Suprapubic skin (tissue), 4 donors: ENCODE measurements around the gene EED. TPM values are rescaled to one million over a fixed set of nuclear protein-coding genes. Genes with fewer than 3 reads are reported as not detected.
A peak's percentile ranks its signal among the peaks of the same experiment; 100 is the strongest.
"Not testable (repeated sequence)": the region's sequence is repeated elsewhere in the genome, so short reads cannot be mapped to it uniquely, and the experiment has no call there.

Experiments used
- DNase-seq, 2 donors: peaks; one replicate each; pipeline ENCODE4 v3.0.0-alpha.2; 2019; ENCODE audit warnings: low spot score in 2 of 2
- H3K27ac ChIP-seq: fragments of 200-600 bp; sonication (generic); one replicate; pipeline ENCODE4 v1.5.1; 2019
- H3K27me3 ChIP-seq: fragments of 200-600 bp; sonication (generic); one replicate; pipeline ENCODE4 v1.5.1; 2019
- H3K36me3 ChIP-seq: fragments of 200-600 bp; sonication (generic); one replicate; pipeline ENCODE4 v1.5.1; 2019
- H3K4me1 ChIP-seq: fragments of 200-600 bp; sonication (generic); one replicate; pipeline ENCODE4 v1.5.1; 2019
- H3K4me3 ChIP-seq: fragments of 200-600 bp; sonication (generic); one replicate; pipeline ENCODE4 v1.5.1; 2019; ENCODE audit warnings: mild to moderate bottlenecking
- H3K9me3 ChIP-seq: fragments of 200-600 bp; sonication (generic); one replicate; pipeline ENCODE4 v1.5.1; 2019
- EP300 ChIP-seq: sonication (generic); formaldehyde crosslinking; IDR thresholded peaks from one replicate; pipeline ENCODE4 v1.6.1; 2017; ENCODE audit warnings: antibody characterized with exemption
- POLR2A ChIP-seq, 2 donors: fragments of 450-650 bp; IDR thresholded peaks; one replicate each; pipeline ENCODE4 v1.6.1; 2017; ENCODE audit warnings: antibody characterized with exemption in 2 of 2, mild to moderate bottlenecking in 2 of 2, moderate library complexity in 2 of 2
- POLR2AphosphoS5 ChIP-seq, 3 donors: sonication (generic); formaldehyde crosslinking; IDR thresholded peaks; one replicate each; pipeline ENCODE4 v1.6.1; 2017; ENCODE audit warnings: antibody characterized with exemption in 3 of 3
- WGBS: methylation state at CpG from one replicate; pipeline ENCODE4 v1.1.5; 2018; 5-methylcytosine and 5-hydroxymethylcytosine counted together
- total RNA-seq, 4 donors: library from RNA; depleted of rRNA; stranded (reverse); fragments of >200 nt; gene quantifications; one replicate each; pipeline ENCODE4 v1.1.0, GENCODE V29; 2016
- TF ChIP-seq, protein P1 (sequence below), 2 donors: fragments of 200-600 bp in 1 of 2; fragments of 450-650 bp in 1 of 2; sonication (generic) in 1 of 2; IDR thresholded peaks; one replicate each; pipeline ENCODE4 v1.5.1; 2016 to 2019; ENCODE audit warnings: antibody characterized with exemption in 2 of 2, mild to moderate bottlenecking in 1 of 2, moderate library complexity in 1 of 2

The EED gene
- total RNA-seq, 4 donors from 2014 or later: 11.9 to 39.3 (median 15.1) TPM

DNA sequence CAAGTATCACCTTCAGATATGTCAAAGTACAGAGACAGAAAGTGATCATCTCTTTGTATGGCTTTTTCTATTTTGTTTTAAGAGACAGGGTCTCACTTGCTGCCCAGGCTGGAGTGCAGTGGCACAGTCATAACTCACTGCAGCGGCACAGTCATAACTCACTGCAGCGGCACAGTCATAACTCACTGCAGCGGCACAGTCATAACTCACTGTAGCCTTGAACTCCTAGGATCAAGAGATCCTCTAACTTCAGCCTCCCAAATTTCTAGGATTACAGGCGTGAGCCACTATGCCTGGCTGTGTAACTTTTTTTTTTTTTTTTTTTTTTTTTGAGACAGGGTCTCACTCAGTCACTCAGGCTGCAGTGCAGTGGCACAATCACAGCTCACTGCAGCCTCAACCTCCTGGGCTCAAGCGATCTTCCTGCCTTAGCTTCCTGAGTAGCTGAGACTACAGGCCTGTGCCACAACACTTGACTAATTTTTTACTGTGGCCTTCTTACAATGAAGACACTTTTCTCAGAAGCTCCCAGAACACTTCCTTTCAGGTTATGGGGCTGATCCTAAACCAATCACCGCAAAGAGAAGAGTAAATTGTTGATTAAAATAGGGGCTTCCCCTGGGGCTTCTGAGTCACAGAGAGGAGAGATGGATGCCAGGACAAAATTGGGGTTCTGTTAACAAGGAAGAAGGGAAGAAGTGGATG is 48.5 kb downstream of the EED start:
- Histone ChIP-seq H3K9me3 (no peaks in the 10 kb centered on the region), H3K36me3 (no peaks in the 10 kb centered on the region), H3K4me3 (no peak overlapping the region), H3K4me1 (no peaks in the 10 kb centered on the region), H3K27ac (no peak overlapping the region), H3K27me3 (no peaks in the 10 kb centered on the region)
- whole genome bisulfite sequencing: 89% methylated on average over 6 of the region's 6 CpGs
- no peak for DNase-seq
- TF ChIP-seq, protein P1, sequence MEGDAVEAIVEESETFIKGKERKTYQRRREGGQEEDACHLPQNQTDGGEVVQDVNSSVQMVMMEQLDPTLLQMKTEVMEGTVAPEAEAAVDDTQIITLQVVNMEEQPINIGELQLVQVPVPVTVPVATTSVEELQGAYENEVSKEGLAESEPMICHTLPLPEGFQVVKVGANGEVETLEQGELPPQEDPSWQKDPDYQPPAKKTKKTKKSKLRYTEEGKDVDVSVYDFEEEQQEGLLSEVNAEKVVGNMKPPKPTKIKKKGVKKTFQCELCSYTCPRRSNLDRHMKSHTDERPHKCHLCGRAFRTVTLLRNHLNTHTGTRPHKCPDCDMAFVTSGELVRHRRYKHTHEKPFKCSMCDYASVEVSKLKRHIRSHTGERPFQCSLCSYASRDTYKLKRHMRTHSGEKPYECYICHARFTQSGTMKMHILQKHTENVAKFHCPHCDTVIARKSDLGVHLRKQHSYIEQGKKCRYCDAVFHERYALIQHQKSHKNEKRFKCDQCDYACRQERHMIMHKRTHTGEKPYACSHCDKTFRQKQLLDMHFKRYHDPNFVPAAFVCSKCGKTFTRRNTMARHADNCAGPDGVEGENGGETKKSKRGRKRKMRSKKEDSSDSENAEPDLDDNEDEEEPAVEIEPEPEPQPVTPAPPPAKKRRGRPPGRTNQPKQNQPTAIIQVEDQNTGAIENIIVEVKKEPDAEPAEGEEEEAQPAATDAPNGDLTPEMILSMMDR (IDR thresholded peaks at IDR 0.05): no peak
- TF ChIP-seq POLR2AphosphoS5 (IDR thresholded peaks at IDR 0.05) (no peak), POLR2A (IDR thresholded peaks at IDR 0.05) (no peak), EP300 (no peak)

DNA sequence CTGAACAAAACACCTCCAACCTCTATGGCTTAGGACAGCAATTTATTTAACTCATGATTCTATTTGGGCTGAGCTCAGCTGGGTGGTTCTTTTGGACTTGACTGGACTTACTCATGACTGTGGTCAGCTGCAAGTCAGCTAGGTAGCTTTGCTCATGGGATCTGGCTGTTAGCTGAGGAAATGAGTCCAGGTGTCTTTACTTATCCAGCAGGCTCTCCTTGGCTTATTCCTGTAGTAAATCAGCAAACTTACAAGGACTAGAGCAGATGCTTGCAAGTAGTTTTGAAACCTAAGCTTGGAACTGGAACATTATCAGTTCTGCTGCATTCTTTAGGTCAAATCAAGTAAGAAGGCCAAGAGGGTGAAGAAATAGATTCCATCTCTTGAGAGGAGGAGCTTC is 49.5 kb downstream of the EED start:
- Histone ChIP-seq H3K27me3 (no peaks in the 10 kb centered on the region), H3K27ac (no peak overlapping the region), H3K4me1 (no peaks in the 10 kb centered on the region), H3K9me3 (no peaks in the 10 kb centered on the region), H3K4me3 (no peak overlapping the region), H3K36me3 (no peaks in the 10 kb centered on the region)
- no peak for TF ChIP-seq POLR2AphosphoS5 (IDR thresholded peaks at IDR 0.05)
- TF ChIP-seq, protein P1 (IDR thresholded peaks at IDR 0.05): no peak
- no peak for TF ChIP-seq EP300
- no peak for TF ChIP-seq POLR2A (IDR thresholded peaks at IDR 0.05)
- no peak for DNase-seq

DNA sequence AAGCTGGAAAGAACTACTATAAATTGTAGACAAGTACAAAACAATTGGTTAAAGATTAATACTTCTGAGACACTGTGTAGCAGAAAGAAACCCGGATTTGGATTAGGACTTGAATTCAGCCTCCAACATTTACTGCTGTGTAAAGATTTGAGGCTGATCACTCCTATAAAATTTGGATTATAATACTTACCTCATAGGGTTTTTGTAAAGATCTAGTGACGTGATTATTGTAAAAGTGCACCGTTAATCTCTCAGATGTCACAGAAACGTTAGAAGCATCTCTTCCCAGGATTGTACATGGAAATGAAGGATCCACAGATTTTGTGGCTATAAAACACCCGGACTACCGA is 57.2 kb downstream of the EED start:
- WGBS: 6% methylated on average over 6 of the region's 6 CpGs
- Histone ChIP-seq H3K36me3 (no peaks in the 10 kb centered on the region), H3K9me3 (no peaks in the 10 kb centered on the region), H3K27me3 (no peaks in the 10 kb centered on the region), H3K4me1 (peaks cover 18% of the 10 kb centered on the region), H3K4me3 (peak overlapping the region; percentile 95), H3K27ac (no peak overlapping the region)
- TF ChIP-seq POLR2A (IDR thresholded peaks at IDR 0.05): no peak
- TF ChIP-seq POLR2AphosphoS5 (IDR thresholded peaks at IDR 0.05): no peak
- TF ChIP-seq, protein P1 (IDR thresholded peaks at IDR 0.05): no peak
- TF ChIP-seq EP300: no peak
- no peak for DNase-seq

DNA sequence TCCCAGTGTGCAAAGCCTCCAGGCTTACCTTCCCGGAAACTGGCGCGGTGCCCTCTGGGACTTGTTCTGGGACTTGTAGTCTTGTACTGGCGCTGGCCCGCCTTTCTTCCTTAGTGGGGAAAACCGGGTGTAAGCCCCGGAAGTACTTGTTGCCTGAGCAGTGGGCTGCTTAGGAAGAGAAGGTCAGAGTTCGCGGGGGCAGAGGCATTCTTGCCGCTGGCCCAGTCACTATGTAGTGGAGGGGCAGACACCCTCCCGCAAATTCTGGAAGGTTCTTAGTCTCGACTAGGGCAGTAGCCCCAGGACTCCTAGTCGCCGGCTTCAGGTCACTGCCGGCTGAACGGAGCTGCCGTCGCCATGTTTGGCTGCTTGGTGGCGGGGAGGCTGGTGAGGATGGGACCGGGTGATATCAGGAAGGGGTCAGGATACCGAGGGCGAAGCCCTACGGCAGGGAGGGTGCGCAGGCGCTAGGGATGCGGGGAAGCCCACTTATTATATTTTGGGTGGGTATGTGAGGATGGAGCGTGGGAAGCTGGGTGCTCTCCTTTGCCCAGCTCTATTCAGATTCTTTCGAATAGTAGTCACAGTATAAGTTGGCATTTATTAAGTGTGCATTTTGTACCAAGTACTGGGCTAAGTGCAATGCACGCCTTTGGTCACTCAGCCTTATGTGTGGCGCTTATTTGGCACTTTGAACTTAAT is 57.7 kb downstream of the EED start, which contains the start of gene HIKESHI:
Gene HIKESHI (plus strand): TSS at position 149 of the 702 bp plus-strand sequence. CDS start 209 bp downstream, at position 358.
- H3K27me3 ChIP-seq: no peaks in the 10 kb centered on the region
- peak; percentile 100 for DNase-seq
- H3K4me3 ChIP-seq: peak within 1 kb of the TSS; percentile 95
- no peaks in the 10 kb centered on the region for H3K36me3 ChIP-seq
- peak within 1 kb of the TSS; percentile 89 for H3K27ac ChIP-seq
- 0% methylated on average over 19 of the region's 30 CpGs for WGBS
- TF ChIP-seq EP300 (no peak), POLR2A (IDR thresholded peaks at IDR 0.05) (peak in 1 of 2 donors; percentile 48), POLR2AphosphoS5 (IDR thresholded peaks at IDR 0.05) (peak in 2 of 3 donors; percentile 49 to 80)
- H3K4me1 ChIP-seq: peaks cover 18% of the 10 kb centered on the region
- no peaks in the 10 kb centered on the region for H3K9me3 ChIP-seq

DNA sequence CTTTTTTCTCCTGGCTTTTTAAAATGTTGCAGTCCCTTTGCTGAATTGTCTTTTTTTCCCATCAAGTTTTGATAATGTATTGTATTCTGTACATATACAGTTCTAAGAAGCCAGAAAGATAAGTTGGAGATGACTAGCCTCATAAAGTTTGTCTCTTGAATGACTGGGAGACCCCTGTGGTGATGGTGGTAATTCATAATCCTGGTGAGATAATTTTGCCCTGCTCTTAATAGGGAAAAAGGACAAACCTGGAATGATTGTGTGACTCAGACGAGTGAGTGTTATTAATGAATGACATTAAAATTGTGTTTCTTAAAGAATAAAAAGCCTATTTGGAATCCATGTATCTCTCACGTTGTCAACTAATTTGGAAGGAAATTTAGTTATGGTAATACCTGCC is 58.7 kb downstream of the EED start:
- Histone ChIP-seq H3K4me1 (peaks cover 18% of the 10 kb centered on the region), H3K36me3 (no peaks in the 10 kb centered on the region), H3K27me3 (no peaks in the 10 kb centered on the region), H3K27ac (no peak overlapping the region), H3K9me3 (no peaks in the 10 kb centered on the region), H3K4me3 (peak overlapping the region; percentile 95)
- no peak for DNase-seq
- 66% methylated on average over 2 of the region's 2 CpGs for WGBS
- TF ChIP-seq, protein P1 (IDR thresholded peaks at IDR 0.05): no peak
- TF ChIP-seq POLR2AphosphoS5 (IDR thresholded peaks at IDR 0.05) (no peak), POLR2A (IDR thresholded peaks at IDR 0.05) (no peak), EP300 (no peak)

DNA sequence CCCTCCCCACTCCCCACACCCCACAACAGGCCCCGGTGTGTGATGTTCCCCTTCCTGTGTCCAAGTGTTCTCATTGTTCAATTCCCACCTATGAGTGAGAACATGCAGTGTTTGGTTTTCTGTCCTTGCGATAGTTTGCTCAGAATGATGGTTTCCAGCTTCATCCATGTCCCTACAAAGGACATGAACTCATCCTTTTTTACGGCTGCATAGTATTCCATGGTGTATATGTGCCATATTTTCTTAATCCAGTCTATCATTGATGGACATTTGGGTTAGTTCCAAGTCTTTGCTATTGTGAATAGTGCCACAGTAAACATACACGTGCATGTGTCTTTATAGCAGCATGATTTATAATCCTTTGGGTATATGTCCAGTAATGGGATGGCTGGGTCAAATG is 64.2 kb downstream of the EED start:
- not testable (repeated sequence) for DNase-seq, H3K4me3 ChIP-seq, H3K36me3 ChIP-seq, H3K9me3 ChIP-seq, H3K27ac ChIP-seq, H3K4me1 ChIP-seq, H3K27me3 ChIP-seq
- WGBS: 88% methylated on average over 4 of the region's 4 CpGs
